Activated CD8-positive, alpha-beta memory T cell treated with anti-CD3 and anti-CD28 coated beads, Interleukin-2, amount 50 U/mL, for 24 hours (primary cell): ENCODE results near the gene ANKRD37.
"Not testable (repeated sequence)": the region's sequence is repeated elsewhere in the genome, so short reads cannot be mapped to it uniquely, and the experiment has no call there.

Source experiments
- DNase-seq: peaks from one replicate; pipeline ENCODE4 v3.0.0-alpha.2; 2020; ENCODE audit errors: extremely low read depth

ANKRD37 gene, protein sequence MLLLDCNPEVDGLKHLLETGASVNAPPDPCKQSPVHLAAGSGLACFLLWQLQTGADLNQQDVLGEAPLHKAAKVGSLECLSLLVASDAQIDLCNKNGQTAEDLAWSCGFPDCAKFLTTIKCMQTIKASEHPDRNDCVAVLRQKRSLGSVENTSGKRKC

GRCh38 chr4:185396724-185397385, at the start of gene ANKRD37:
TSS of gene ANKRD37 (plus strand) at chr4:185396841. CDS start at chr4:185396924, 83 bp downstream.
- DNase-seq, result no peak

- DNase-seq, result no peak
Measured at GRCh38 chr4:185346975-185347601, 49.6 kb upstream of the ANKRD37 start.

DNA sequence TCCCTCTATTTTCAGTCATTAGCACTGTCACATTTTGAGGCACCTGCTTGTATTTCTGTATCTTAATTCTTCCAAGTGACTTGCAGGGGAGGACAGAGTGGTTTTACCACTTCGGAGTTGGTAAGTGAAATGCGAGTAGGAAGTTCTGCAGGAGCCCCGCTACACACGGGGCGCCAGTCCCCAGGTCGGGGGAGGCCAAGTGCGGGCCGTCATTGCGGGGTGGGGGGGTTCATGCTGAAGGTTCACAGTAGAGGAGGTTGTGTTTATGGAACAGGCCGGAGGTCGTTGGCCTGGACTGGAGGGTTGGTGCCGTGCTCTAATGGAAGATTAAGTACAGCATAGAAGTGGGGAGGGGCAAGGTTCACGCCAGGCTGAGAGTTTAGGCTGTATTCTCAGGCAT, 45.0 kb upstream of the ANKRD37 start:
- DNase-seq, result no peak

DNA sequence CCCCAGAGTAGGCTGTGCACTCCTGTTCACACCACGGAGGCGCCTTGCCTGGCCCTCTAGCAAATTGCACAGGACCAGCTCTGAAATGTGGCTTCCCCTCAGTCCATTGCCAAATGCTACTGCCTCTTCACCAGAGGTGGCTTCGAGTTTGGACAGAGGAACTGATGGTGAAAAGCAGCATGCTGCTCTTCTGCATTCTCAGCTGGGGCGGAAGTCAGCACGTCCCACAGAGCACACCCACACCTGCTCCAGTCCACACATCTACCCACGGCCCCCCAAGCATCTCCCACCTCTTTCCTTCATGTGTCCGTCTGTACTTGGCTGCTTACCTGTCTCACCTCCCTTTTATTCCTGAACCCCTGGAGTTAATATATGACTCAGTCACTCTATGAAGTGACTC, 44.4 kb upstream of the ANKRD37 start:
- no peak for DNase-seq

DNA sequence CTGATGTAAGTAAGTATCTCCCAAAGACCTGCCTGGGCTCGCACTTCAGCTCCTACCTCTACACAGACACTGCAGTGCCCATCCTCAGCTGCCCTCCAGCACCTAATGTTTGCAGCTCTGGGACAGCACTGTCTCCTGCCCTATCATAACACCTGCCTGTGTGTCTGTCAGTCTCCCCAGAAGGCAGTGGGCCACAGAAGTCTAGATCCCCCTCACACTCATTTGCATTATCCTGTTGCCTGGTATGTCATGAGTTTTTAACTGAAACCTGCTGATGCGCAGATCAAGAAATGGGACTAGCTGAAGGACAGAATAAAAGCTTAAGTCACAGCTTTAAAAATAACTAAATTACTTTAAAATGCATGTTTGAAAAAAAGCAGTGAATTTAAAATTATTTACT, 43.9 kb upstream of the ANKRD37 start:
- DNase-seq, result no peak

GRCh38 chr4:185357211-185357610, 39.4 kb upstream of the ANKRD37 start:
- no peak for DNase-seq

DNA sequence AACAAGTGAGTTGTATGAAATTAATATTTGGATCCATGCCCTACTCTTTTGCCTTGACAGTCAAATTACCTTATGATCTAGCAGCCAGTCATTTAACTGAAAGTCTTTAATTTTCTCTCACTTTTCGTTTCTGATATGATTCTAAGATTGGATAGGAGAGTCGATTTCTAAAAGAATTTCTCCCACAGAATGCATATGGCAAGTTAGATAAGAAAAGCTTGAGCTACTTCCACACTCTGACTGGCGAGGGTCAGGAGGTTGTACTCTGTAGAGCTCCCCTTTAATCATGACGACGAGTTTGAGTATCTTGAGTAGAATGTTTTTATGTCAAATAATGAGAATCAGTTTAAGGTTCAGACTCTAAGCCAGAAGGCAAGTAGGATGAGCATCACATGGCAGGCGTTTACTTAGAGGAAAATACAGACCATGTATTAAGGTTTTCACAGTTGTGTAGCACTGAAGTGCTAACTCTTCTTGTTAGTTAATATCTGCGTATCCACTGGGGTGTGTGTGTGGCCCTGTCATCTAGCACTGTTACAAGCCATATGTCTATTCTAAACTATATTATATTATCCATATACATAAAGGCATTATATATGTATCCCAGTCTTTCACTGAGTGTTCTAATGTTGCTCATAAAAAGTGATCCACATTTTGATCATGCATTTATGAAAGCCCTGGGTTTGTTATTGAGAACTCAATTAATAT, 38.8 kb upstream of the ANKRD37 start:
- no peak for DNase-seq

GRCh38 chr4:185358514-185358913, 38.1 kb upstream of the ANKRD37 start:
- DNase-seq, result no peak

GRCh38 chr4:185358959-185359358, 37.7 kb upstream of the ANKRD37 start:
- no peak for DNase-seq

DNA sequence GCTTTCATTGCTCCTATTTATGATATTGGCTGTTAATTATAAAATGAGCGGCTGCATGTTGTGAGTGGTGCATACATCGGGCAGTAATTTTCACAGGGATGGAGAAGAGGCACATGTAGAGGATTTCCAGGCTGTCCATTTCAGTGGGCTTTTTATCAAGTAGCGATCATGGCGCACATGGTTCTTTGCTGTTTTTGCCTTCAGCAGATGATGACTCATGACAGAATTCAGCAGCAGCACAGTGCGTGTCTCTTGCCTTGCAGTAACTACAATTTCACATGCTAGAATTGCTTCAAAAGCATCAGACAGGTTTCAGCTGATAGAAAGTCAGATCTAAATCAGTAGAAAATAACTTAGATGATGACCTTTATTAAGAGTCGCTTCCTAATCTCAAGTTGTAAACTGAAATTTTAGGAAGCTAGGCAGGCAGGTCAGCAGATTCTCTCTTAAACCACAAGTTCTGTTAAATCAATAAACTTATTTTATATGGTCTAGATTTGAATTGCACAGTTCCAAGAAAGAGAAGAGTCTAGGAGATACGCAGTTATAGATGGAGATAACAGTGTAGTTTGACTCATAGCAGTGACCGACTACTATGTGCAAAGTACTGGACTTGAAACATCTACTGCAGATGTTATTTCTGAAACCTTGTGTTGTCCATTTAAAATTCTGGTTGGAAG, 36.7 kb upstream of the ANKRD37 start:
- DNase-seq, result no peak

DNA sequence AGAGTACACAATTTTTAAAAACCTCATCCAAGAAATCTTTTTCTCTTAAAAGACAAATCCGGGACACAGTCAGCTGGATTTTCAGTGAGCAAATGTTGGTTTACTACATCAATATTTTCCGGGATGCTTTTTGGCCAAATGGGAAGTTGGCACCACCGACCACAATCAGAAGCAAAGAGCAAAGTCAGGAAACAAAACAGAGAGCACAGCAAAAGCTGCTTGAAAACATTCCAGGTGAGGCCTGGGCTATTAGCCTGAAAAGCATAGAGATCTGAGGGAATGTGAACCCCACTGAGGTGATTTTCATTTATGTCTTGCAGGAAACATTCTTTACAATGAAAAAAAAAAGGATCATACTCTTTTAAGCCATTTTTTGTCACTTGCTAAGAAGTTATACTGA, 34.8 kb upstream of the ANKRD37 start:
- DNase-seq, result no peak

- DNase-seq, result not testable (repeated sequence)
Measured at GRCh38 chr4:185362570-185362969, 34.1 kb upstream of the ANKRD37 start.

- DNase-seq, result no peak
Measured at GRCh38 chr4:185363251-185363650, 33.4 kb upstream of the ANKRD37 start.

DNA sequence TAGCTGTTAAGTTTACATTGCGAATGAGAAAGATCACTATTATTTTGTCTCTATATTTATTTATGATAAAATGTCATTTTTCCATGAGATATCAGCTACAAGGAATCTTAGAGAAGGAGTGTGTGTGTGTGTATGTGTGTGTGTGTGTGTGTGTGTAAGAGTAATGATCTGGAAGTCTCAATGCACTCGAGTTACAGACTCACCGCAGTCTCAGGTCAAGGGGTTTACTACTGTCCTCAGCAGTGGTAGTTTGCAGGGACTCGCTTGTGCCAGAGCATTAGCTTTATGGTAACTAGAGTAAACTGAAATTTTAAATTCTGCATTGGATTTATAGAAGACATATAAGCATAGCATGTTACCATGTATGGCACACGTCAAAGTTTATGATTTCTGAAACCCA, 31.8 kb upstream of the ANKRD37 start:
- DNase-seq, result no peak

DNA sequence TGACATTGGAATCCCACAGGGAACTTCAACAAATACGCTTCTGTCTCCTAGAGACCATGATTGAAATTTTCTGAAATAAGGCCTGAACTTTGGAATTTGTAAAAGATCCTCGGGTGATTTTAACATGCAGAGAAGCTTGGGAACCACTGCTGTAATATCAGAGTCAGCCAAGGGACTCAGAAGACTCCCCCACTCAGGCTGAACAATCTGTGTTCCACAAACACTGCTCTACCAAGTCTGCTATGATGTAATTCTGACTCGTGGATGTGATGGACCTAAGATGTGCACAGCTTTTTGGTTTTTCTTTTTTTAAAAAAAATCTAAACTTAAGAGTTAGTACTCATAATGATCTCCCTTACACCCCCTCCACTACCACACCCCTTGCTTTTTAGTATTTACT, 26.9 kb upstream of the ANKRD37 start:
- no peak for DNase-seq

DNA sequence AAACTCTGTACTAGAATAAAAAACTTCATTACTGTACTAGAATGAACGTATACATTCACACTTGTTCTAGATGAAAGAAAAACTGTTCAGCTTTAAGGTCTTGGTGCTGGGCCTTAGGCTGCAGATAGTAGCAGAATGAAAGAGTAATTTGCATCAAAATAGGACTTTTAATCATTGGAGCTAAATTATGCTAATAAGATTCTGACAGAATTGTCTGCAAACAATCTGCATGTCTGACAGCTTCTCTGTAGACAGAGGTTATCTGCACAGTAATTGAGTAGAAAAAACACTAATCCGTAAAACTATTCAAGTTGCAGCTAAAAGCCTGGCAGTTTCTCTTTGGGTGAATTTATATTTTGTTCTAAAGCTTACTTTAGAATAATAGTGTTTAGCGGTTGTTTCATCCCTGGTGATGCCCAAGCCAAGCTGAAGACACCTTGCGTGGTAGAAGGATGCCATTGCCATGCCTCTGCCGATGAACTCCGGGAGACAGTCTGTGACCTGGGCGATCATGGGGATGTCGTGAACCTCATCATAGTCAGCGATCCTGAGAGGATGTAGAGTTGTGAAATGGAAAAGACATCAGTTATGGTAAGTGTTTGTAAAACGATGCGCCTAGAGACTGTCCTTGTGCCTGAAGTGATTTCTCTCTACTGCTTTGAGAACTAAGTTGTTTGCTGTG, 26.2 kb upstream of the ANKRD37 start:
- DNase-seq, result no peak

DNA sequence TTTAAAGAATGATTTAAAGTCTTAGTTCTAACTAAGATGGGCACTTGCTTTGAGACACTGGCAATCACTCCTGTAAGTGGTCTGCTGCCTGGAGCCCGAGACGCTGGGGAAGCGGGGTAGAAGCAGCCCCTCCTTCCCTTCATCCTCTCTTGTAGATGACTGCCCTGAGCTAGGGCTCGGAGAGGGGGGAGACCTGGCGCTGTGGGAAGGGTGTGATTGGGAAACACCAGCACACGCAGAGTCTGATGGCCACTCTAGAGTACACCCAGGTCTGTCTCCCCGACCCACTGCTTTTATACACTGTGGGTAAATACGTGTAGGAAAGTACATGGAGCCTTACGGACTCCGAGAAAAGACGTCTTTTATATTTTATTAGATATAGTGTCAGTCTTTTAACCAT, 24.9 kb upstream of the ANKRD37 start:
- DNase-seq, result no peak

GRCh38 chr4:185374027-185374426, 22.6 kb upstream of the ANKRD37 start:
- no peak for DNase-seq

DNA sequence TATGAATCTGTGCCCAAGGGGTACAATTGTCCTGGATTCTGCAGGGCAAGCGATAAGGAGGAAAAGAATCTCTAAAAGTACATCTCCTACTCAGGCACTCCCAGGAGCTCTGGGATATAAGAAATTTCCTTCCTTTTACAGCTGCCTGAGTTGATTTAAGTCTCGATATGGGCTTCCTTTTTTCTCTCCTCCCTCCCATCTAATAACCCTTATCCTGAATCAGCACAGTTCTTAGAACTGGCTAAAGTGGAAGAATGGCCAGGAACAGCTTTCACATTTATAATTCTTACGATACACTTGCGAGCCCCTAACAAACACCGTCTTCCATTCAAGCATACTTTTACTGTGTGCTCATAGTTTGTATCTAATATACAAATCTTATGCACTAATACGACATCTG, 22.1 kb upstream of the ANKRD37 start:
- DNase-seq, result no peak

- no peak for DNase-seq
Measured at GRCh38 chr4:185378264-185378663, 18.4 kb upstream of the ANKRD37 start.
